ENCODE measurements around the gene SERGEF.

Gene SERGEF

DNA sequence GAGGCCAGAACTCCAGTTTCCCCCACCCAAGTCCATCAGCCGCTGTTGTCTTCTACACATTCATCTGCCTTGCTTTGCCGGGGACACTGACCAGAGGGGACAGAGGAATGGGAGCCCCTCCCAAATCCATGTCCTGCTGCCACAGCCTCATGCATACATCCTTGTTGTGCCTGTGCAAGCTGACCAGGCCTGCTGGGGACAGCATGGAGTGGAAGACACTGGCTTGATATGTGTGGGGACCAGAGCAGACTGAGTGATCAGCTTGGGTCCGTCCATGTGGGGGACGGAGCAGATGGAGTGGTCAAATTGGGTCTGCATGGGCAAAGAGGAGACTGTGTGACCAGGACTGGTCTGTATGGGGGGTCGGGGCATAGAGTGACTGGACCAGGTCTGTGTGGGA lies 234.5 kb downstream of the SERGEF start:
- H3K27me3 ChIP-seq (ENCODE audit: control insufficient read depth in 5 of 5, insufficient read depth in 4 of 5, low read length in 5 of 5) = no peaks in the 10 kb centered on the region
- H3K27ac ChIP-seq (ENCODE audit: low read depth, low read length) = no peak overlapping the region
- no peaks in the 10 kb centered on the region for H3K36me3 ChIP-seq (ENCODE audit: control insufficient read depth in 5 of 5, insufficient read depth in 5 of 5, low read length in 5 of 5)
- H3K4me3 ChIP-seq (ENCODE audit: low read depth in 1 of 5, low read length in 5 of 5) = no peak overlapping the region
- no peaks in the 10 kb centered on the region for H3K4me1 ChIP-seq (ENCODE audit: control insufficient read depth in 5 of 5, insufficient read depth in 5 of 5, low read length in 5 of 5)
- no peaks in the 10 kb centered on the region for H3K9me3 ChIP-seq (ENCODE audit: control insufficient read depth in 5 of 5, low read length in 5 of 5)
- no peak overlapping the region for H3K9ac ChIP-seq (ENCODE audit: low read length in 5 of 5)

DNA sequence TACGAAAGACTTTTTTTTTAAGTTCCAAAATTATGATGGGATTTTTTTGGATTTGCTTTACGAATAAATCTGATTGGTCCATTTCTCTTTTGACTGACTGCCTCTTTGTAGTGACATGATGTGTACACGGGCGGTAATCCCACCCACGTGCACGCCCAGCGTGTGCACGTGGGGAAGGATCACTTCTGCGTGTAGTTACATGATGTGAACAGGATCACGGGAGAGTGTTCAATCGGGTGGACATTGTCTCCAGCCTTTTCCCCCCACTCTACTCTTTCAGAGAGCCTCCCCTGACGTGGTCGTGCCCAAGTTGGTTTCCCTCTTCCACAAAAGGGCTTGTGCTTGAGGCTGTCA lies 235.1 kb downstream of the SERGEF start:
- no peak overlapping the region for H3K27ac ChIP-seq (ENCODE audit: low read depth, low read length)
- no peaks in the 10 kb centered on the region for H3K9me3 ChIP-seq (ENCODE audit: control insufficient read depth in 5 of 5, low read length in 5 of 5)
- no peak overlapping the region for H3K4me3 ChIP-seq (ENCODE audit: low read depth in 1 of 5, low read length in 5 of 5)
- no peaks in the 10 kb centered on the region for H3K27me3 ChIP-seq (ENCODE audit: control insufficient read depth in 5 of 5, insufficient read depth in 4 of 5, low read length in 5 of 5)
- no peaks in the 10 kb centered on the region for H3K36me3 ChIP-seq (ENCODE audit: control insufficient read depth in 5 of 5, insufficient read depth in 5 of 5, low read length in 5 of 5)
- H3K9ac ChIP-seq (ENCODE audit: low read length in 5 of 5) = no peak overlapping the region
- H3K4me1 ChIP-seq (ENCODE audit: control insufficient read depth in 5 of 5, insufficient read depth in 5 of 5, low read length in 5 of 5) = no peaks in the 10 kb centered on the region

DNA sequence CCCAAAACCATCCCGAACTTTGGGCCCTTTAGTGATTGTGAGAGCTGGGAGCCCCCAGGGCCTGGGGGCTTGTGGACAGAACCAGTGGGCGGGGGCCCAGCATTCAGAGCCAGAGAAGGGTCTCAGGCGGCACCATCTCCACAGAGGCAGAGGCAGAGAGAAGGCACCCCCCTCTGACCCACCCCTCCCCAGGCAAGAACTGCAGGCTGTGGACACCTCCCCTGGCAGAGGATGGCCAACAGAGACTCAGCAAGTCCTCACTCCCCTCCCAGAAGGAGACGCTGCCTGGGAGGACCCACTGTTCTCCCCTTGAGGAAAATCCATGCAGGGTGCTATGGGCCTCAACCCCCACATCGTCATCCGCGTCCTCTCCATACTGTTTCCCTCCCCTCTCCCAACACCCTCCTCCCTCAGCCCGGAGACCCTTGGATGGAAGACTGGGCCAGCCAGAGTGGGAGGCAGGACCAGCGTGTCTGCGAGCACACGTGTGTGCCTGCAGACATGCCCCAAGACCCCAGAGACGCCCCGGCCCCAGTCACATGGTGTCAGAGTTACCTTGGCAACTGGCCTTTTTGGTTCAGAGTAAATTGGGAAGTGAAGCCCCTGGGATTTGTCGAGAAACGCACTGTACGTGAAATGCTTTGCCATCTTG lies 235.6 kb downstream of the SERGEF start:
- Histone ChIP-seq H3K9ac (ENCODE audit: low read length in 5 of 5) (no peak overlapping the region), H3K4me1 (ENCODE audit: control insufficient read depth in 5 of 5, insufficient read depth in 5 of 5, low read length in 5 of 5) (no peaks in the 10 kb centered on the region), H3K9me3 (ENCODE audit: control insufficient read depth in 5 of 5, low read length in 5 of 5) (no peaks in the 10 kb centered on the region), H3K4me3 (ENCODE audit: low read depth in 1 of 5, low read length in 5 of 5) (no peak overlapping the region), H3K27me3 (ENCODE audit: control insufficient read depth in 5 of 5, insufficient read depth in 4 of 5, low read length in 5 of 5) (no peaks in the 10 kb centered on the region), H3K36me3 (ENCODE audit: control insufficient read depth in 5 of 5, insufficient read depth in 5 of 5, low read length in 5 of 5) (no peaks in the 10 kb centered on the region), H3K27ac (ENCODE audit: low read depth, low read length) (no peak overlapping the region)

DNA sequence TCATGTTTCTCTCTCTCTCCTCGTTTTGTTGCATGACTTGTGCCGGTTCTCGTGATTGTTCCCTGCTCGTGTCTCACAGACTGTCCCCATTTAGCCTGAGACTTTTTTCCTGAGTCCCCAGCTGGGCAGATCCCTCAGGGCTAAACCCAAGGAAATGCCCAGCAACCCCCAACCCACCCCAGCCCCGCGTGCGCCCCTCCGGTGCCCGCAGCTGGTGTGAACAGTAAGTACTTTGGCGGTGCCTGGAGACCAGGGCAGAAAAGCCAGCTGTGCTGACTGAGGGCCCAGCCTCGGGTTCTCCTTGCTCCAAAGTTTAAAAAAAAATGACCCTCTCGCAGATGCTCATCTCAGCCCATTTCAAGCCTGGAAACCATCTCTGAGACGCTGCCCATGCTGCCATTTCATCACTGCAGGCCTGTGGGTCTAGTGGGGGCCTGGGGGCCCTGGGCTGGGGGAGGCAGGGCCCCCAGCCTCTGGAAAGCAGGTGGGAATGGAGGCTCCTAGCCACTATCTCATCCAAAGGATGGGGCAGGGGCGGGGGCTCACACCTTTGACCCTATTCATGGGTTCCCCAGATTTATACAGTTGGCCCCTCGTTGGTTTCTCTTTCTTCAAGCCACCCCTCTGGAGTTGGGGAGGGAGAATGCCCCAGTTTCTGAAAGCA lies 236.5 kb downstream of the SERGEF start:
- Histone ChIP-seq H3K27me3 (ENCODE audit: control insufficient read depth in 5 of 5, insufficient read depth in 4 of 5, low read length in 5 of 5) (no peaks in the 10 kb centered on the region), H3K27ac (ENCODE audit: low read depth, low read length) (no peak overlapping the region), H3K4me1 (ENCODE audit: control insufficient read depth in 5 of 5, insufficient read depth in 5 of 5, low read length in 5 of 5) (no peaks in the 10 kb centered on the region), H3K9me3 (ENCODE audit: control insufficient read depth in 5 of 5, low read length in 5 of 5) (no peaks in the 10 kb centered on the region), H3K36me3 (ENCODE audit: control insufficient read depth in 5 of 5, insufficient read depth in 5 of 5, low read length in 5 of 5) (no peaks in the 10 kb centered on the region), H3K4me3 (ENCODE audit: low read depth in 1 of 5, low read length in 5 of 5) (no peak overlapping the region), H3K9ac (ENCODE audit: low read length in 5 of 5) (no peak overlapping the region)

DNA sequence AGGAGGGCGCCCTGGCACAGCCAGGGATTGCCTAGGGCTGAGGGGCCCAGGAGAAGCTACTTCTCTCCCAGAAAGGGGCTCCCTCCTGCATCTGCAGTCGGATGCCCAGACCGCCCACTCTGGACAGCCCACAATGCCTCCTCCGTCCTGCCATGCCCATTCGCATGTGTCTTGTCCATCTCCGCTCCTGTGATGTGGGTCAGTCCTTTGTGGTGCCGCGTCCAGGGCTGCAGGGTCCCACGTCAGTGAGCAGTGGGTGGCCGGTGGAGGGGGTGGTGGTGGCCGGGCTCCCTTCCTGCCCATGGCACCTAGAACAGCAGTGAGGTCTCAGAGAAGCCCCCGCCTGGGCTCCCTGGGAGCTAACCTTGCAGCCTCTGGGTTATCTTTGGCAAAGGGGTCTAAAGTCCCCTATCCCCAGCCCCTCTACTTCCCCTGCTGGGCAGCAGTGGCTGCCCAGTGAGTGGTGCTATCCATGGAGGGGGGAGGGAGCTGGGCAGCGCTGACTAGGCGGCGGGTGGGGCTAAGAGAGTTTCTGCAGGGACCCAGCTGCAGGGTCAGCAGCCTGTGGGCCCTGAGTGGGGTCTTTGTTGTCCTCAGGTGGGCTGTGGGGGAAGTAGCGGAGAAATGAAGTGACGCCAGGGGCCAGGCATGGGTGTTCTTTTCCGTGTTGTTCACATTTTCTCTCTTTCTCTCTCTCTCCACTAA lies 237.2 kb downstream of the SERGEF start:
- Histone ChIP-seq H3K27me3 (ENCODE audit: control insufficient read depth in 5 of 5, insufficient read depth in 4 of 5, low read length in 5 of 5) (no peaks in the 10 kb centered on the region), H3K4me3 (ENCODE audit: low read depth in 1 of 5, low read length in 5 of 5) (no peak overlapping the region), H3K36me3 (ENCODE audit: control insufficient read depth in 5 of 5, insufficient read depth in 5 of 5, low read length in 5 of 5) (no peaks in the 10 kb centered on the region), H3K4me1 (ENCODE audit: control insufficient read depth in 5 of 5, insufficient read depth in 5 of 5, low read length in 5 of 5) (no peaks in the 10 kb centered on the region), H3K27ac (ENCODE audit: low read depth, low read length) (no peak overlapping the region), H3K9ac (ENCODE audit: low read length in 5 of 5) (no peak overlapping the region), H3K9me3 (ENCODE audit: control insufficient read depth in 5 of 5, low read length in 5 of 5) (no peaks in the 10 kb centered on the region)

DNA sequence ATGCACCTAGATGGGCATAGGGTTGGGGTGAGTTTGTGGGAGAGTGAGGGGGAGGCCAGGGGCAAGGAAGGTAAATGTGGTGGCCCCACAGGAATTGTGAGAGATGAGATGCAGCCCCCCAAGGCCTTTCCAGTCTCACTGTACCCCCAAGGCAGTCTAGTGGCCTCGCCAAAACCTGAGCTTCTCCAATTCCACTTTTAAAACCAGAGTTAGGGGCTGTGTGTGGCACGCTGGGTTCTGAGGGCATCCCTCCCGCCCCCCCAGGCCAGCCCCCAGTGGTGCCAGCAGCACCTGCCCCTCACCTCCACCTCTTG lies 237.9 kb downstream of the SERGEF start:
- no peak overlapping the region for H3K27ac ChIP-seq (ENCODE audit: low read depth, low read length)
- no peaks in the 10 kb centered on the region for H3K36me3 ChIP-seq (ENCODE audit: control insufficient read depth in 5 of 5, insufficient read depth in 5 of 5, low read length in 5 of 5)
- no peaks in the 10 kb centered on the region for H3K4me1 ChIP-seq (ENCODE audit: control insufficient read depth in 5 of 5, insufficient read depth in 5 of 5, low read length in 5 of 5)
- H3K9me3 ChIP-seq (ENCODE audit: control insufficient read depth in 5 of 5, low read length in 5 of 5) = no peaks in the 10 kb centered on the region
- no peaks in the 10 kb centered on the region for H3K27me3 ChIP-seq (ENCODE audit: control insufficient read depth in 5 of 5, insufficient read depth in 4 of 5, low read length in 5 of 5)
- no peak overlapping the region for H3K9ac ChIP-seq (ENCODE audit: low read length in 5 of 5)
- H3K4me3 ChIP-seq (ENCODE audit: low read depth in 1 of 5, low read length in 5 of 5) = no peak overlapping the region

DNA sequence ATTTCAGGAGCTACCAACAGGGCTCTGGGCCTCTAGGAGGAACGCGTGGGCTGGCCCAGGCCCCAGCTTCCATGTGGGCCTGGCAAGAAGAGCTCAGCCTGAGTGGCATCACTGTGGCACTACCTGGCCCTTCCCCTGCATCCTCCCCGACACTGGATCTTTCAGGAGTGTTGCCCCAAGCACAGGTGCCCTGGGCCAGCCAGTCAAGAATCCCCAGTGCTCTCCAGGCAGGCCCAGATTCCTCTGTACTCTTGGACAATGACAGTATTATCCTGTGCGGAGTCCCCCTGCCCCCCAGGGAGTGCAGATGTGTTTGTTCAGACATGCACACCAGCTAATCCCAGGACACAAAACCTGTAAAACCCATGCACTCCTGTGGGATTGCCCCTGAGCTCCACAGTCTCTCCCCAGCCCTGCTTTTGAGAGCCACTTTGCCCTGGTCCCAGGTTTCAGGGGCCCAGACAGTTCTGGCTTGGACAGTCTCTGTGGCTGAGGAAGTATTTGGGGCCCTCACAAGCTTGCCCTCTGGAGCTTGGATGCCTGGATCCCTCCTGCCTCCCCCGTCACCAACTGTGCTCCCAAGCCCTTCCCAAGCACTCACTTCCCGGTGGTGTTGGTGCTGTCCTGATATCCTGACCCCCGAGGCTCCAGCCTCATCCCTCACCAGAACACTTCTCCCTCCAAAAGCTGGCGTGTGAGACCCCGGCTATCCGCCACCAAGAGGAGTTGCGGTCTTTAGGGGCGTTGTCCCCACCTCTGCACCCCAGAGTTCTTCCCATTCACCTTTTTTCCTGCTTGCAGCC lies 238.4 kb downstream of the SERGEF start:
- no peak overlapping the region for H3K4me3 ChIP-seq (ENCODE audit: low read depth in 1 of 5, low read length in 5 of 5)
- no peak overlapping the region for H3K27ac ChIP-seq (ENCODE audit: low read depth, low read length)
- H3K27me3 ChIP-seq (ENCODE audit: control insufficient read depth in 5 of 5, insufficient read depth in 4 of 5, low read length in 5 of 5) = no peaks in the 10 kb centered on the region
- no peaks in the 10 kb centered on the region for H3K9me3 ChIP-seq (ENCODE audit: control insufficient read depth in 5 of 5, low read length in 5 of 5)
- no peaks in the 10 kb centered on the region for H3K36me3 ChIP-seq (ENCODE audit: control insufficient read depth in 5 of 5, insufficient read depth in 5 of 5, low read length in 5 of 5)
- H3K4me1 ChIP-seq (ENCODE audit: control insufficient read depth in 5 of 5, insufficient read depth in 5 of 5, low read length in 5 of 5) = no peaks in the 10 kb centered on the region
- H3K9ac ChIP-seq (ENCODE audit: low read length in 5 of 5) = no peak overlapping the region

DNA sequence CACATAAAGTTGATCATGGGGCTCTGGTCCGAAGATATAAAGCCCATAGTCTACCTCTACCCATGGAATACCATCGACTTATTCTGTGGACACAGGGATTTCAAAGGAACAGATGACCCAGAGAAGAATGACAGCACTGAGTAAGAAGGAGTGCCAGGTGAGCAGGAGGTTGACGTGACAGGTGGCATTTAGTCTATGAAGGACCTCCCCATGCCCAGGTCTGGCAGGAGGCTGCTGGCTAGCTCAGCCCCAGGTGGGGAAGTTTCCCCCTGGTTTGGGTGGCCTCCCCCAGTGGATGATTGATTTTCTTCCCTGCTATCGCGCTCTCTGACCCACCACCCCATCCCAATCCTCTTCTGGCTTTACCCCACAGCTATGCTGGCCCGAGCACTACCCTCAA lies 239.2 kb downstream of the SERGEF start:
- H3K9me3 ChIP-seq (ENCODE audit: control insufficient read depth in 5 of 5, low read length in 5 of 5) = no peaks in the 10 kb centered on the region
- no peaks in the 10 kb centered on the region for H3K36me3 ChIP-seq (ENCODE audit: control insufficient read depth in 5 of 5, insufficient read depth in 5 of 5, low read length in 5 of 5)
- no peak overlapping the region for H3K4me3 ChIP-seq (ENCODE audit: low read depth in 1 of 5, low read length in 5 of 5)
- no peak overlapping the region for H3K9ac ChIP-seq (ENCODE audit: low read length in 5 of 5)
- no peaks in the 10 kb centered on the region for H3K4me1 ChIP-seq (ENCODE audit: control insufficient read depth in 5 of 5, insufficient read depth in 5 of 5, low read length in 5 of 5)
- H3K27ac ChIP-seq (ENCODE audit: low read depth, low read length) = no peak overlapping the region
- no peaks in the 10 kb centered on the region for H3K27me3 ChIP-seq (ENCODE audit: control insufficient read depth in 5 of 5, insufficient read depth in 4 of 5, low read length in 5 of 5)

DNA sequence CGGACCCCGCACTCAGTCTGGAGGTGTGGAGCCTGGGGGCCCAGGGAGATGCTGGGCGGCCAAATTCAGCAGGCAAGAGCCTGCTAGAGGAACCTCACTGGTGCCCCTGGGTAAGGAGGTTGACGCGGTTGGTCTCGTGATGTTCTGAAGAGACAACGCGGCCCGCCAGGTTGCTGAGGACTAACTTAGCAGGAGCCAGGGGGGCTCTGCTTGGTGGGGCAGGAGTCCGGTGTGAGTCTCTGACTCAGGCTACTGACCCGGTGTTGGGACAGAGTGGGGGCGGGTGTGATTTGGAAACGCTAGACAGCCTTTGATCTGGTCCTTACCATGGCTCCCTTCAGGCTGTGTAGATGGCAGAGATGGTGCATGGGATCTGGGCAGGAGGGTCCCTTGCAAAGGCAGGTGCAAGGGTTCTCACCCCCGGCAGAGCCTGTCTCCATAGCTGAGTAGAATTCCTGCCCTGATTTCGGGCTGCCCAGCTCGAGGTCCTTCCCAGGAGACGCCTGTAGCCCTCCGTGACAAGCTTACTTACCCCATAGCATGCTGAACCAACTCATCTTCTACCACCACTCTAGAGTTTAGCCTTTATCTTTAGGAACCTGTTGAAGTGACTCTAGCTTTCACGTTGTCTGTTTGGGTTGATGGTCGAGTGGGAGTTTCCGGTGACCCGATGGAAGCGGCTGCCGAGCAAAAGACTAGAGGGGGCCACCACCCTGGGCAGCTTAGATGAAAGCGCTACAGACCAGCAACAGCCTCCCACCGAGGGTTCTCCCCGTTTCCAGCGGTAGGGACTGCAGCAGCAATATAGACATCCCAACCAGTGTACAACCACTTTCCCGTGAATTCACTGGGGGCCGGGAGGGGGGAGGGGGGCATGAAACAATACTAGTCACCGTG lies 239.9 kb downstream of the SERGEF start:
- Histone ChIP-seq H3K27ac (ENCODE audit: low read depth, low read length) (no peak overlapping the region), H3K4me1 (ENCODE audit: control insufficient read depth in 5 of 5, insufficient read depth in 5 of 5, low read length in 5 of 5) (no peaks in the 10 kb centered on the region)

More for the DNA sequence above, 239.9 kb downstream of the SERGEF start:
- Histone ChIP-seq H3K36me3 (ENCODE audit: control insufficient read depth in 5 of 5, insufficient read depth in 5 of 5, low read length in 5 of 5) (no peaks in the 10 kb centered on the region), H3K9ac (ENCODE audit: low read length in 5 of 5) (no peak overlapping the region), H3K4me3 (ENCODE audit: low read depth in 1 of 5, low read length in 5 of 5) (no peak overlapping the region), H3K27me3 (ENCODE audit: control insufficient read depth in 5 of 5, insufficient read depth in 4 of 5, low read length in 5 of 5) (no peaks in the 10 kb centered on the region), H3K9me3 (ENCODE audit: control insufficient read depth in 5 of 5, low read length in 5 of 5) (no peaks in the 10 kb centered on the region)

Data from subcutaneous abdominal adipose tissue (tissue), 5 donors.